ENCODE measurements around the gene PPIB.
A peak's percentile ranks its signal among the peaks of the same experiment; 100 is the strongest.

The PPIB gene

DNA sequence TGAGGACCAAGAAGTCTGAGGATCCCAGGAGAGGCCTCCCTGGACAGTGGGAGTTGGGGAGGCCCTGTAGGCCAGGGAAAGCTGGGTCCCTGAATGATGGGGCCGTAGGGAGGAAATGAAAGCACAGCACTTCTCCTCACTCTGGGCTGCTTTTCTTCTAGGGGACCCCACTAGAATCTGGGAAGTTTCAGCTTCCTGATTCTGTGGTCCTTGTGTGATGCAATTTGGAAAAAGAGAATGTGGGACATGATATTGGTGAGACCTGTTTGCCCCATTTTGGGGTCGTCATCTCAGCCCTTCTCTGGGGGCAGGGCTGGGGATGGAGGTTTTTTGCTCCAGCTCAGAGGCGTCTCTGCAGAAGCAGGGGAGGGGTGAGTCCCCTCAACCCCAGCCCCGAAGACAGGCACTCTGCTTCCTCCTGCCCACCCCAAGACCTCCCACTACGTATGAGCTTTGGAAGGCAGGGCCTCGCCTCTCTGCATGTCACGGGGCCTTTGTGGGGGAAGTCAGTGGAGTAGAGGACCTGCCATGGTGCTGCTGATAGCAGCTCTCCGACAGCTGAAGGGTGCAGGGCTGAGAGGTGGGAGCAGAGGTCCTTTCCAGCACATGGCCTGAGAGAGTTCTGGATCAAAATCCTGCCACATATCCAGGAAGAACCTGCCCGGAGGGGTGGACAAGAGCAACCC lies 12.8 kb downstream of the PPIB start:
- DNase-seq (ENCODE audit: insufficient read length, low spot score) (no peak), FAIRE-seq (no peak)
- TF ChIP-seq, protein P1, sequence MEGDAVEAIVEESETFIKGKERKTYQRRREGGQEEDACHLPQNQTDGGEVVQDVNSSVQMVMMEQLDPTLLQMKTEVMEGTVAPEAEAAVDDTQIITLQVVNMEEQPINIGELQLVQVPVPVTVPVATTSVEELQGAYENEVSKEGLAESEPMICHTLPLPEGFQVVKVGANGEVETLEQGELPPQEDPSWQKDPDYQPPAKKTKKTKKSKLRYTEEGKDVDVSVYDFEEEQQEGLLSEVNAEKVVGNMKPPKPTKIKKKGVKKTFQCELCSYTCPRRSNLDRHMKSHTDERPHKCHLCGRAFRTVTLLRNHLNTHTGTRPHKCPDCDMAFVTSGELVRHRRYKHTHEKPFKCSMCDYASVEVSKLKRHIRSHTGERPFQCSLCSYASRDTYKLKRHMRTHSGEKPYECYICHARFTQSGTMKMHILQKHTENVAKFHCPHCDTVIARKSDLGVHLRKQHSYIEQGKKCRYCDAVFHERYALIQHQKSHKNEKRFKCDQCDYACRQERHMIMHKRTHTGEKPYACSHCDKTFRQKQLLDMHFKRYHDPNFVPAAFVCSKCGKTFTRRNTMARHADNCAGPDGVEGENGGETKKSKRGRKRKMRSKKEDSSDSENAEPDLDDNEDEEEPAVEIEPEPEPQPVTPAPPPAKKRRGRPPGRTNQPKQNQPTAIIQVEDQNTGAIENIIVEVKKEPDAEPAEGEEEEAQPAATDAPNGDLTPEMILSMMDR (IDR thresholded peaks at IDR 0.05; ENCODE audit: insufficient read depth, missing control alignments) = no peak

DNA sequence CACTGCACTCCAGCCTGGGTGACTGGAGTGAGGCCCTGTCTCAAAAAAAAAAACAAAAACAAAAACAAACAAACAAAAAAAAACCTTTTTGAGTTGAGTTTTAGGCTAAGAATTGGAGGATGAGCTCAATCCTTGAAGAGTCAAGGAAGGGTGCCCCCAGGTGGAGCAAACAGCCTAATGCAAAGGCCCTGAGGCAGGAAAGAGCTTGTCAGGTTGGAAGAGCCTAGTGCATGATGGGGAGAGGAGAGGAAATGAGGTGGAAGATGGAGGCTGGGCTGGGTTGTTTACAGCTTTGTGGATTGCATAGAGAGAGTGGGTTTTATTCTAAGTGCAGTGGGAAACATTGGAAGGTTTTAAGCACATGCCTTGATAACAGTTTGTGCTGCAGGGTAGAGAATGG lies 13.4 kb downstream of the PPIB start:
- FAIRE-seq (no peak), DNase-seq (ENCODE audit: insufficient read length, low spot score) (no peak)
- TF ChIP-seq, protein P1 (IDR thresholded peaks at IDR 0.05; ENCODE audit: insufficient read depth, missing control alignments) = peak; percentile 20

DNA sequence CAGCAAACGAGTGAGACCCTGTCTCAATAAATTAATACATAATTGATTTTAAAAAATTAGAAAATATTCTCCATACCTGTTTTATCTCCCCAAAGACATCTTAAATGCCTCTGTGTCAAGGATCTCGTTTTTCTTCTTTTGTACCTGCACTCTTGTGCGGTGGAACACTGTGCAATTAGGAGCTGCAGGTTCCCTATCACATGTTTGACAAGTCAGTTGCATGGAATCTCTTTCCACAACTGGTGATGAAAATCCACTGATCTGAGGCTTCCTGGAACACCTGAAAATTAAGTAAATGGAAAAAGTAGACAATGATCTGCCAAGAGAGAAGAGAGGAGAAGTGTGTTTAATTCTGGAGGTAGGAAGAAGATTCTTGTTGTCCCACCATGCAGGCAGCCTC lies 14.2 kb downstream of the PPIB start:
- DNase-seq (ENCODE audit: insufficient read length, low spot score) (no peak), FAIRE-seq (no peak)
- TF ChIP-seq, protein P1 (IDR thresholded peaks at IDR 0.05; ENCODE audit: insufficient read depth, missing control alignments) = no peak

DNA sequence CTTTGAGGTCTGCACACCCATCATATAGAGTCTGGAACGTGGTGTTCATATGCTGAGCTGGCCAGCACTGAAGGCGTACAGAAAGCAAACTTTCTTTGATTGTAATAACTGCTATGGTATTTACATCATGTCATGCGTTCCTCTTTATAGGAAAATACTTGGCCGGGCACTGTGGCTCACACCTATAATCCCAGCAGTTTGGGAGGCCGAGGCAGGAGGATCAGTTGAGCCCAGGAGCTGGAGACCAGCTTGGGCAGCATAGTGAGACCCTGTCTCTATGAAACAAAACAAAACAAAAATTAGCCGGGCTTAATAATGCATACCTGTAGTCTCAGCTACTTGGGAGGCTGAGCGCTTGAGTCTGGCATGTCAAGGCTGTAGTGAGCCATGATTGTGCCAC lies 14.7 kb downstream of the PPIB start:
- DNase-seq (ENCODE audit: insufficient read length, low spot score) (no peak), FAIRE-seq (no peak)
- TF ChIP-seq, protein P1 (IDR thresholded peaks at IDR 0.05; ENCODE audit: insufficient read depth, missing control alignments) = no peak

DNA sequence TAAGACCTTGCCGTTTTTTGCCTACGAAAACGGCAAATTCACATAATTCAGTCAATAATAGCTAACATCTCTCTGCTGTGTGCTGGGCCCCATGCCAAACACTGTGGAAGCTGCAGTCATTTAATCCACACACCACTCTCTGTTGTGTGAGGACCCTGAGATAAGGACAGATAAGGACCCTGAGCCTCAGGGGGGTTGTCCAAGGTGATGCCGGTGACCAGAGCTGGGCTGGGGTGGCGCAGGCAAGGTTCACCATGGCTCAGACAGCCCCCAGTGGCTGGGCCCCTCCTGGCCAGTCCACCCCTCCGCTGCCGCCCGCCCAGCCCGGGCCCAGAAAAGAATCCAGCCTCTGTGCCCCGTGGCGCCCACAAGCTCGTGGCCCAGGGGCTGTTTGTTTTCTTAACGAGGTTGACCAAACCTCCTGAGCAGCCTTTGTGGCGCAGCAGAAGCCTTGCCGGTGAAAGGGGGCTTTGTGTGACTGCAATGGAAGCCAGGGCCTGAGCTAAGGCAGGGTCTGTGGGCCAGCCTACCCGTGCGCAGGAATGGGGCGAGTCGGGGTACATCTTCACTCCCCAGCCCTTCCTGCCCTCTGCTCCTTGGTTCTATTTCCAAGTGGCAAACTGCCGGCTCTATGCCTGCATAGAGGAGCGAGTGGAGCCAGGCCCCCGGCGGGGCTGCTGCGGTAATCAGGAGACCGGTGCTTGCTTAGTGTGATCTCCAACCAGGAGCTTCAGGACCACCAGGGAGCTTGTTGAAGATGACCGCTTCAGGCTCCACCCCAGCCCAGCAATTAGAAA lies 15.7 kb downstream of the PPIB start:
- TF ChIP-seq, protein P1 (IDR thresholded peaks at IDR 0.05; ENCODE audit: insufficient read depth, missing control alignments) = no peak
- DNase-seq (ENCODE audit: insufficient read length, low spot score) (no peak), FAIRE-seq (no peak)

DNA sequence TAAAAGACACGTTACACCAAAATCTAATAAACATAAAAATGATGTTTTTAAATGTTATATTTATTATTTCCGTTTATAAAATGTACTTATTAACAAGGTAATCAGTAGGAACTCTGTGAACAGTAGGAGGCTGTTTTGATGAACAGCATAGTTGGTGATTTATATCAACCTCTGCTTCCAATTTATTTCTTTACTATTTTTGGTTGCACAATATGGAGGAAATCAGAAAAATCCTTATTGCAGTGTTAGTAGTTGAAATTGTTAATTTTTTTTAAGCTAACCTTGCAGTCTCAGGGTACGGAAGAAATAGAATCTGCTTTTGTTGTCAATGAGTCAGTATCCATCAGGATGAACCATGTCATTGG lies 16.3 kb downstream of the PPIB start:
- TF ChIP-seq, protein P1 (IDR thresholded peaks at IDR 0.05; ENCODE audit: insufficient read depth, missing control alignments) = no peak
- FAIRE-seq = no peak

DNA sequence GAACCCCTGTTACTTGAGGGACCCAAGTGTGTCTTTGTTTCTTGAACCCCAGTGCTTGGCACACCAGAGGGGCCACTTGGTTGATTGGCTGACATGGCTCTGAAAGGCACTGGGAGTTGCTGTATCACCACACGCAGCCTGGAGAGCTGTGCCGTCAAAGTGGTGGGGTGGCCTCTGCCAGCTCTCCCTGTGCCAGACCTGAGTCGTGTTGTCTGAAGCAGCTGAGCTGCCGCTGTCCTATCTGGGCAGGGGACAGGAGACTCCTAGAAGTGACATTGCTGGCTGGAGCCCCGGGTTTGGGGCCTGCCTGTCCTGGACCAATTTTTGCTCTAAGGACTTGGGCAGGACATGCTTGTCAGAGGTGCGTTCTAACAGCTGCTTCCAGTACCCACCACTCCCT lies 16.8 kb downstream of the PPIB start:
- TF ChIP-seq, protein P1 (IDR thresholded peaks at IDR 0.05; ENCODE audit: insufficient read depth, missing control alignments) = no peak
- FAIRE-seq = no peak
- DNase-seq (ENCODE audit: insufficient read length, low spot score) = no peak

More for the DNA sequence above, 16.3 kb downstream of the PPIB start:
- DNase-seq (ENCODE audit: insufficient read length, low spot score) = no peak

All from D721Med (cell line).